ENCODE data around the gene GLB1L.

DNA sequence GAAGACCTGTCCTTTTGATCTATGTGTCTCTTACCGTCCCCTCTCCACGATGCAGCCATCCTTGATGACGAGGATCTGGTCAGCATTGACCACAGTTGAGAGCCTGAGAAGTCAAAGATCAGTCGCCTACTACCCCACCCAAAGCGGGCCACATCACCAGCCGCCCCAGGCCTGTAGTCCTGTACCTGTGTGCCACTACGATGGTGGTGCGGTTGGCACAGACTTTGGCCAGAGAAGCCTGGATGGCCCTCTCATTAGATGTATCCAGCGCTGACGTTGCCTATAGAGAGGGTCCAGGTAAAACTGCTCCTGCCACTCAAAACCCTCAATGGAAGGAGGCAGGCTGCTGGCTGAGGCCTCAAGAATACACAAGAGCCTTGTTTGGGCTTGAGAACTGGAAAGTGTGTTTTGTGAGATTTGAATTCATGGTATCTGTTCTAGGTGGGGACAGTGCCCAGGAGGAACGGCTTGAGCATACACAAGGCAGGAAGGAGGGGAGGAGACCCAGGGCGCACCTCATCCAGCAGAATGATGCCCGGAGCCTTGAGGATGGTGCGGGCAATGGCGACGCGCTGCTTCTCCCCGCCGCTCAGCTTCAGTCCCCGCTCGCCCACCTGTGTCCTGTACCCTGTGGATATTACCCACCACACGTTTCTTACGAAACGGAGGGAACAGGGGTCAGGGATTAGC, 34.9 kb downstream of the GLB1L start:
- TF ChIP-seq, protein P1, sequence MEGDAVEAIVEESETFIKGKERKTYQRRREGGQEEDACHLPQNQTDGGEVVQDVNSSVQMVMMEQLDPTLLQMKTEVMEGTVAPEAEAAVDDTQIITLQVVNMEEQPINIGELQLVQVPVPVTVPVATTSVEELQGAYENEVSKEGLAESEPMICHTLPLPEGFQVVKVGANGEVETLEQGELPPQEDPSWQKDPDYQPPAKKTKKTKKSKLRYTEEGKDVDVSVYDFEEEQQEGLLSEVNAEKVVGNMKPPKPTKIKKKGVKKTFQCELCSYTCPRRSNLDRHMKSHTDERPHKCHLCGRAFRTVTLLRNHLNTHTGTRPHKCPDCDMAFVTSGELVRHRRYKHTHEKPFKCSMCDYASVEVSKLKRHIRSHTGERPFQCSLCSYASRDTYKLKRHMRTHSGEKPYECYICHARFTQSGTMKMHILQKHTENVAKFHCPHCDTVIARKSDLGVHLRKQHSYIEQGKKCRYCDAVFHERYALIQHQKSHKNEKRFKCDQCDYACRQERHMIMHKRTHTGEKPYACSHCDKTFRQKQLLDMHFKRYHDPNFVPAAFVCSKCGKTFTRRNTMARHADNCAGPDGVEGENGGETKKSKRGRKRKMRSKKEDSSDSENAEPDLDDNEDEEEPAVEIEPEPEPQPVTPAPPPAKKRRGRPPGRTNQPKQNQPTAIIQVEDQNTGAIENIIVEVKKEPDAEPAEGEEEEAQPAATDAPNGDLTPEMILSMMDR (optimal IDR thresholded peaks at IDR 0.05 in 1 of 3, IDR thresholded peaks at IDR 0.05 in 1 of 3, conservative IDR thresholded peaks at IDR 0.05 in 1 of 3; ENCODE audit: extremely low read depth in 1 of 3, insufficient read depth in 2 of 3, low read length in 3 of 3): no peak
- TF ChIP-seq EZH2 (IDR thresholded peaks at IDR 0.05; ENCODE audit: low read length): no peak
